ENCODE results near the gene LRRC4B.

LRRC4B gene

DNA sequence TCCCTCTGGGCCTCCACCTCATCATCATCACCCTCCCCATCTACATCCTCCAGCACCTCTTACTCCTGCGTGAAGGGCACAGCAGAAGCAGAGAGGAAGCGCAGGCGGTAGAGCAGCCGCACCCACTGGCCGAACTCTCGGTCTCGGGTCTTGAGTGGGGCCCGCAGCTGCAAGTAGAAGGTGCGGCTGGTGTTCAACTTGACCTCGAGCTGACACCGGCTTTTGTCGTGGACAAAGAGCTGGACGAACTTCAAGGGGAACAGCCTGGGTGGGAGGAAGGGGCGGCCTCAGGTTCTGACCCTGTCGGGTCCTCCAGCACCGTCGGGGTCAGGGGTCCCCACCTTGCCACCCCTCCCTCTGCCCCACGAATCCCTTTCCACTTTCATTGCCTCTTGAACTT lies 100.7 kb downstream of the LRRC4B start:
- no peak overlapping the region for H3K4me3 ChIP-seq (replicated peaks; ENCODE audit: low read depth, low read length)
- TF ChIP-seq, protein P1, sequence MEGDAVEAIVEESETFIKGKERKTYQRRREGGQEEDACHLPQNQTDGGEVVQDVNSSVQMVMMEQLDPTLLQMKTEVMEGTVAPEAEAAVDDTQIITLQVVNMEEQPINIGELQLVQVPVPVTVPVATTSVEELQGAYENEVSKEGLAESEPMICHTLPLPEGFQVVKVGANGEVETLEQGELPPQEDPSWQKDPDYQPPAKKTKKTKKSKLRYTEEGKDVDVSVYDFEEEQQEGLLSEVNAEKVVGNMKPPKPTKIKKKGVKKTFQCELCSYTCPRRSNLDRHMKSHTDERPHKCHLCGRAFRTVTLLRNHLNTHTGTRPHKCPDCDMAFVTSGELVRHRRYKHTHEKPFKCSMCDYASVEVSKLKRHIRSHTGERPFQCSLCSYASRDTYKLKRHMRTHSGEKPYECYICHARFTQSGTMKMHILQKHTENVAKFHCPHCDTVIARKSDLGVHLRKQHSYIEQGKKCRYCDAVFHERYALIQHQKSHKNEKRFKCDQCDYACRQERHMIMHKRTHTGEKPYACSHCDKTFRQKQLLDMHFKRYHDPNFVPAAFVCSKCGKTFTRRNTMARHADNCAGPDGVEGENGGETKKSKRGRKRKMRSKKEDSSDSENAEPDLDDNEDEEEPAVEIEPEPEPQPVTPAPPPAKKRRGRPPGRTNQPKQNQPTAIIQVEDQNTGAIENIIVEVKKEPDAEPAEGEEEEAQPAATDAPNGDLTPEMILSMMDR (IDR thresholded peaks at IDR 0.05; ENCODE audit: low read depth, low read length, missing control alignments), result no peak
- no peak for DNase-seq (ENCODE audit: extremely low read depth, low read depth)
